Endodermal cell (in vitro differentiated cells): Measurements from ENCODE around the gene GCK. TPM values are rescaled to one million over a fixed set of nuclear protein-coding genes. Genes with fewer than 3 reads are reported as not detected.

ENCODE experiments used
- DNase-seq: peaks from one replicate; pipeline ENCODE4 v3.0.0-alpha.2; 2017
- H3K27ac ChIP-seq: 2 replicates; pipeline ENCODE4 v1.5.1; 2013; ENCODE audit warnings: mild to moderate bottlenecking, low read depth, low read length, moderate library complexity
- H3K27me3 ChIP-seq: 2 replicates; pipeline ENCODE4 v1.6.1; 2013; ENCODE audit warnings: mild to moderate bottlenecking, low read length, moderate library complexity; ENCODE audit not compliant: insufficient read depth, control insufficient read depth, poor library complexity, severe bottlenecking
- H3K36me3 ChIP-seq: 2 replicates; pipeline ENCODE4 v1.7.0; 2013; ENCODE audit warnings: mild to moderate bottlenecking, low read length, moderate library complexity; ENCODE audit not compliant: control insufficient read depth, insufficient read depth
- H3K4me1 ChIP-seq: one replicate; pipeline ENCODE4 v1.7.0; 2013; ENCODE audit warnings: low read length; ENCODE audit not compliant: control insufficient read depth, insufficient read depth
- H3K4me3 ChIP-seq: 2 replicates; pipeline ENCODE4 v1.5.1; 2013; ENCODE audit warnings: mild to moderate bottlenecking, low read length, moderate library complexity
- H3K9ac ChIP-seq: 2 replicates; pipeline ENCODE4 v1.6.1; 2013; ENCODE audit warnings: mild to moderate bottlenecking, low read length, moderate library complexity; ENCODE audit not compliant: poor library complexity, severe bottlenecking; ENCODE audit errors: extremely low read depth
- H3K9me3 ChIP-seq: 2 replicates; pipeline ENCODE4 v1.6.1; 2013; ENCODE audit warnings: mild to moderate bottlenecking, low read length, moderate library complexity; ENCODE audit not compliant: control insufficient read depth
- H3K27ac Mint-ChIP-seq: 2 replicates; pipeline ENCODE4 v1.8.0; 2020; ENCODE audit warnings: mixed read lengths
- H3K27me3 Mint-ChIP-seq: 2 replicates; pipeline ENCODE4 v1.8.0; 2021; ENCODE audit warnings: mild to moderate bottlenecking, mixed read lengths; ENCODE audit not compliant: insufficient read depth
- H3K36me3 Mint-ChIP-seq: 2 replicates; pipeline ENCODE4 v1.8.0; 2020; ENCODE audit warnings: low read depth, mixed read lengths
- H3K4me1 Mint-ChIP-seq: 2 replicates; pipeline ENCODE4 v1.8.0; 2020; ENCODE audit warnings: mixed read lengths
- H3K4me3 Mint-ChIP-seq: 2 replicates; pipeline ENCODE4 v1.8.0; 2020; ENCODE audit warnings: mild to moderate bottlenecking, moderate library complexity, mixed read lengths
- H3K9me3 Mint-ChIP-seq: 2 replicates; pipeline ENCODE4 v1.8.0; 2020; ENCODE audit warnings: mild to moderate bottlenecking, mixed read lengths
- CTCF ChIP-seq: fragments of 200-600 bp; sonication (generic); conservative IDR thresholded peaks from 2 replicates; pipeline ENCODE4 v1.5.0; 2021; ENCODE audit warnings: antibody characterized with exemption, mild to moderate bottlenecking
- WGBS, 2 experiments: methylation state at CpG; one replicate each; pipeline versions ENCODE4 v1.1.5 to v1.1.7; 2013; ENCODE audit warnings: missing lambda C conversion rate in 2 of 2, mixed read lengths in 1 of 2; ENCODE audit not compliant: insufficient coverage in 1 of 2, insufficient read length in 1 of 2; 5-methylcytosine and 5-hydroxymethylcytosine counted together
- total RNA-seq, 2 donors: library from RNA; stranded (reverse); fragmentation: NEBNext Ultra II Directional in 1 of 2; extraction: Animal tissue kit (Norgen Biotek cat#: 25700) in 1 of 2; gene quantifications; 2 replicates in 1 of 2; 3 replicates in 1 of 2; pipeline ENCODE4 v1.2.1, GENCODE V29; 2021

GCK gene
- total RNA-seq, 2 donors from 2014 or later = 0.29 to 0.48 TPM

GRCh38 chr7:44216521-44217222 lies 27.4 kb upstream of the GCK start:
- H3K4me1 ChIP-seq = no peaks in the 10 kb centered on the region
- H3K27me3 ChIP-seq = no peaks in the 10 kb centered on the region
- no peak overlapping the region for H3K27ac Mint-ChIP-seq
- 92 to 93% methylated on average over 10 to 13 of the region's 13 CpGs for WGBS, 2 experiments
- H3K4me3 Mint-ChIP-seq = no peak overlapping the region
- H3K4me3 ChIP-seq = no peak overlapping the region
- H3K9me3 ChIP-seq = no peaks in the 10 kb centered on the region
- H3K36me3 ChIP-seq = peaks cover 27% of the 10 kb centered on the region
- H3K4me1 Mint-ChIP-seq = peaks cover 11% of the 10 kb centered on the region
- peaks cover 7% of the 10 kb centered on the region for H3K36me3 Mint-ChIP-seq
- TF ChIP-seq CTCF = no peak
- no peaks in the 10 kb centered on the region for H3K9me3 Mint-ChIP-seq
- H3K27me3 Mint-ChIP-seq = no peaks in the 10 kb centered on the region
- no peak for DNase-seq
- no peak overlapping the region for H3K27ac ChIP-seq
- H3K9ac ChIP-seq = no peak overlapping the region

DNA sequence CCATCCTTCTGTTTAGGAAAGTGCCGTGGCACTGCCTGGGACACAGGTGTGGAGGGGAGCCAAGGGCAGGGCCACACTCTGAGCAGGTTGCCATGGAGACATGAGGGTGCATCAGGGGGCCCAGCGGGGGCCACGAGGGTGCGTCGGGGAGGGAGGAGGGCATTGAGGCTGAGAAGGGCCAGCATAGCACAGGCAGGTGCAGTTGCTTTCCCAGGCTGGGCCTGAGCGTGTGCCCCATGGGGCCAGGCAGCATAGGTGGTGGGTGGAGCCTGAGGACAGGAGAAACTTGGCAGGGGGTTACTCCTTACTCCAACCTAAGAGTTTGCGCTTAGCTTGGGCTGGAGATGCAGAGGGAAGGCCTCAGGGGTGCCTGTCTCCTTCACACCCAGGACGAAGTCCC lies 26.8 kb upstream of the GCK start:
- Histone ChIP-seq H3K4me1 (no peaks in the 10 kb centered on the region), H3K9me3 (no peaks in the 10 kb centered on the region), H3K9ac (no peak overlapping the region), H3K4me3 (no peak overlapping the region), H3K27me3 (no peaks in the 10 kb centered on the region), H3K27ac (no peak overlapping the region), H3K36me3 (peaks cover 34% of the 10 kb centered on the region)
- peaks cover 14% of the 10 kb centered on the region for H3K4me1 Mint-ChIP-seq
- peaks cover 14% of the 10 kb centered on the region for H3K36me3 Mint-ChIP-seq
- no peak for TF ChIP-seq CTCF
- H3K4me3 Mint-ChIP-seq = no peak overlapping the region
- DNase-seq = no peak
- 92 to 93% methylated on average over 2 to 8 of the region's 8 CpGs for WGBS, 2 experiments
- H3K27me3 Mint-ChIP-seq = no peaks in the 10 kb centered on the region
- H3K27ac Mint-ChIP-seq = peak overlapping the region; percentile 55
- no peaks in the 10 kb centered on the region for H3K9me3 Mint-ChIP-seq

DNA sequence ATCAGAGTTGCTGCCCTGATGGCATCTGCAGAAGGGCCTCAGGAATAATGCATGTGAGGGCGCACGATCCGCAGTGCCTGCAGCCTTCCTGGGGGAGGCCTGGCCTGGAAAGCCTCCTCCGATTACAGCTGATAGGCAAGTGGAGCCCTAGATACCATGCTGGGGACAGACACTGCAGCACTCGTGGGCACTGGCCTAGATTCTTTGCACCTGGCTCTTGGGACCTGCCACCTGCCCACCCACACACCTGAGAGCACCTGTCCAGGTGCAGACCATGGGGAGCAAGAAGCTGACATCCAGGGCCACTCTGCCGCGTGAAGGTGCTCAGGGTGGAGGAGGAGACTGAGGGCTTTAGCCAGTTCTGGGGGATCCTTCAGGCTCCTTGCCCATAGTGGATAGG lies 26.3 kb upstream of the GCK start:
- Histone ChIP-seq H3K36me3 (peaks cover 39% of the 10 kb centered on the region), H3K4me3 (no peak overlapping the region), H3K9me3 (no peaks in the 10 kb centered on the region), H3K27ac (no peak overlapping the region), H3K9ac (no peak overlapping the region), H3K4me1 (no peaks in the 10 kb centered on the region), H3K27me3 (no peaks in the 10 kb centered on the region)
- 95 to 97% methylated on average over 5 to 7 of the region's 7 CpGs for WGBS, 2 experiments
- Mint-ChIP-seq H3K27ac (peak overlapping the region; percentile 55), H3K36me3 (peaks cover 18% of the 10 kb centered on the region), H3K4me3 (no peak overlapping the region), H3K27me3 (no peaks in the 10 kb centered on the region), H3K4me1 (peaks cover 14% of the 10 kb centered on the region), H3K9me3 (no peaks in the 10 kb centered on the region)
- no peak for DNase-seq
- TF ChIP-seq CTCF = no peak
